GM21528 (cell line): ENCODE measurements around the gene SHMT2.

Experiments used
- ATAC-seq: cut with Tn5 transposase; IDR thresholded peaks from one replicate; pipeline ENCODE4 v1.9.1; 2021; ENCODE audit warnings: mild to moderate bottlenecking, moderate library complexity; ENCODE audit not compliant: unreplicated experiment, low FRiP score

The SHMT2 gene

GRCh38 chr12:57229634-57230380 is at the start of gene SHMT2:
Gene SHMT2 (plus strand): TSS chr12:57229711. CDS start chr12:57229779, 68 bp downstream.
- peak; percentile 63 for ATAC-seq

- no peak for ATAC-seq
Measured at GRCh38 chr12:57180321-57180989, 49.1 kb upstream of the SHMT2 start.

DNA sequence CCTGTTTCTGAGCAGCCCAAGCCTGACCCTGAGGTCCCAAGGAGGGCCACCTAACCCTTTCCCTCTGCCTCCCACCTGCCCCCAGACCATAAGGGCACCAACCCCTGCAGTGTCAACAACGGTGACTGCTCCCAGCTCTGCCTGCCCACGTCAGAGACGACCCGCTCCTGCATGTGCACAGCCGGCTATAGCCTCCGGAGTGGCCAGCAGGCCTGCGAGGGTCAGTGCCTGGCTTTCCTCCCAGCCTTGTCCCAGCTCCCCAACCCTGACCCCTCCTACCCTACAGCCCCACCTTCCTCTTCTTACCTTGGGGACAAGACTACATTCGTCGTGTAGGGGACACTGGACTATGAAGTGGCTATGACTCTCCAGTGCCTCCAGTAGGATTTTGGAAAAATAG is 48.4 kb upstream of the SHMT2 start:
- no peak for ATAC-seq

DNA sequence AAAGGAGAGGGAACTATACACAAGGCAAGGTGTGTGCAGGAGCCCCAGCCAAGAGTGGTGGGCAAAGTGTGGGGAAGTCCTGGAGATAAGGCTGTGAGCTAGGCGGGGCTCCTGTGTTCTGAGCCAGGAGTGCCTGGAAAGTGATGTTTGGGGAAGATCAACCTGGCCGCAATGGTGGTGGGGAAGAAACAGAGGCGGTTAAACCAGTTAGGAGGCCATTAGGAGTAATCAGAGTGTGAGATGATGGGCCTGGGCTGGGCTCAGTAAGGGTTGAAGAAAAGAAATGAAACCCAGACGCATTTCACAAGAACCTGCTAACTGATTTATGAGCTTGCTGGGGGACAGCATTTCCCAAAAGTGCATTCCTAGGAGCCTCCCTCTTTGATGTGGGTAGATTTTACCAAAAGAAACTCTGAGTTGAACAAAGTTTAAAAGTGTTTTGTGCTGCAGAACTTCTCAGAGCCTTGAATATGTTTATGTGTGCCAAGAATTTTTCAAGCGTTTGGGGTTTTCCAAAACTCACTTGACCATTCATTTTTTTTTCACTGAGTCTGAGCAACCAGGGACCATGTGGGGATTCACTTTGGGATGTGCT is 47.9 kb upstream of the SHMT2 start:
- ATAC-seq: no peak

- ATAC-seq: peak; percentile 76
Measured at GRCh38 chr12:57182918-57183575, 46.5 kb upstream of the SHMT2 start.

DNA sequence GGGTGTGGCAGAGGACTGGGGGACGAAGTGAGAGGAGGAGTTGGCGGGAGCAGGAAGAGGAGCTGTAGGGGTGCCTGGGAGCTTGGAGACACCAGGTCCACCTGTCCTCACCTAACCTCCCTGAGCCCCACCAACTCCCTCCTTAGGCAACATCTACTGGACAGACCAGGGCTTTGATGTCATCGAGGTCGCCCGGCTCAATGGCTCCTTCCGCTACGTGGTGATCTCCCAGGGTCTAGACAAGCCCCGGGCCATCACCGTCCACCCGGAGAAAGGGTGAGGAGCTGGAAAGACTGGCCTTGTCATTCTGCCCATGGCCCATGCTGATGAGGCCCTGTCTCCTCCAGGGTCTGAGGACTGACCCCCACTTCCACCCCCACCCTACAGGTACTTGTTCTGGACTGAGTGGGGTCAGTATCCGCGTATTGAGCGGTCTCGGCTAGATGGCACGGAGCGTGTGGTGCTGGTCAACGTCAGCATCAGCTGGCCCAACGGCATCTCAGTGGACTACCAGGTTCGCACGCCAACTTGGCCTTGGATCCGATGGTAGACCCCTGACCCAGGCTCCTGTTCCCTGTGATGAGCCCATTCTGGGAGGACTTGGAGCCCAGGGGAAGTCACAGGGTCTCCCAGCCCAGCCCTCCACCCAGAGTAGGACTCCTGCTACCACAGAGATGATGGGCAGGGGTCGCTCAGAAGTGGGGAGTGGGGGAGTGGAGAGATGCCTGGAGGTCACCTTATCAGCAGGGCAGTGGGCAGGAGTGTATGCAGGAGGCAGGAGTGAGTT is 45.4 kb upstream of the SHMT2 start:
- ATAC-seq: no peak

DNA sequence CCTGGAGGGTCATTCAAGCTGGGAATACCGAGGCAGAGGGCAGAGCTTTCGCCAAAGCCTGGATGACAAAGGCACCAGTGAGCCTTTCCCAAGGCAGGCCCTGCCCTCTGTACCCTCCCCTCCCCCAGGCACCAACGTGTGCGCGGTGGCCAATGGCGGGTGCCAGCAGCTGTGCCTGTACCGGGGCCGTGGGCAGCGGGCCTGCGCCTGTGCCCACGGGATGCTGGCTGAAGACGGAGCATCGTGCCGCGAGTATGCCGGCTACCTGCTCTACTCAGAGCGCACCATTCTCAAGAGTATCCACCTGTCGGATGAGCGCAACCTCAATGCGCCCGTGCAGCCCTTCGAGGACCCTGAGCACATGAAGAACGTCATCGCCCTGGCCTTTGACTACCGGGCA is 44.1 kb upstream of the SHMT2 start:
- ATAC-seq: no peak

DNA sequence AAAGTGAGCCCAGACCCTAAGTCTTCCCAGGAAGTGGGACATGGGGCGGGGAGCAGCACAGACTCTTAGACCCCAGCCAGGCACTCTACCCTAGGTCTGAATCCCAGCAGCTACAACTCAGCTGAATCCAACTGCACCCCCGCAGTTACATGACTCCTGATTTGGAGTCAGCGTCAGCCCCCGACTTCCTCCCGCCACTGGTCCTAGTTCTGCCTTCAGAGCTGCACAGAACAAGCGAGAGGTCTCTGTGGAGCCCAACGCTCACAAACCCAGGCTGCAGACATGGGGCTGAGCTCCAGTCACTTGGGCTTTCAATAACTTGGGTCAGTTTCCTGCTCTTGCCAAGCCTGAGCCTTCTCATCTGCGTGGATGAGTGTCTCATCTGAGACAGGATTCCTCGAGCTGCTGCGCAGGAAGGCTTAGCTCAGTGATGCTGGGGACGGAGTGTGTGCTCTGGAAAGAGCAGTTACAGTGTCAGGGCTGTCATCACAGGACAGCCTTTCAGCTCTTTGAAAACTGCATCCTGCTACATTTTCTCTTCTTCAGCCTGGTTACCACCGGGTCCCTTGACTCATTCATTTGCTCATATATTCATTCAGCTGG is 43.5 kb upstream of the SHMT2 start:
- ATAC-seq: no peak

DNA sequence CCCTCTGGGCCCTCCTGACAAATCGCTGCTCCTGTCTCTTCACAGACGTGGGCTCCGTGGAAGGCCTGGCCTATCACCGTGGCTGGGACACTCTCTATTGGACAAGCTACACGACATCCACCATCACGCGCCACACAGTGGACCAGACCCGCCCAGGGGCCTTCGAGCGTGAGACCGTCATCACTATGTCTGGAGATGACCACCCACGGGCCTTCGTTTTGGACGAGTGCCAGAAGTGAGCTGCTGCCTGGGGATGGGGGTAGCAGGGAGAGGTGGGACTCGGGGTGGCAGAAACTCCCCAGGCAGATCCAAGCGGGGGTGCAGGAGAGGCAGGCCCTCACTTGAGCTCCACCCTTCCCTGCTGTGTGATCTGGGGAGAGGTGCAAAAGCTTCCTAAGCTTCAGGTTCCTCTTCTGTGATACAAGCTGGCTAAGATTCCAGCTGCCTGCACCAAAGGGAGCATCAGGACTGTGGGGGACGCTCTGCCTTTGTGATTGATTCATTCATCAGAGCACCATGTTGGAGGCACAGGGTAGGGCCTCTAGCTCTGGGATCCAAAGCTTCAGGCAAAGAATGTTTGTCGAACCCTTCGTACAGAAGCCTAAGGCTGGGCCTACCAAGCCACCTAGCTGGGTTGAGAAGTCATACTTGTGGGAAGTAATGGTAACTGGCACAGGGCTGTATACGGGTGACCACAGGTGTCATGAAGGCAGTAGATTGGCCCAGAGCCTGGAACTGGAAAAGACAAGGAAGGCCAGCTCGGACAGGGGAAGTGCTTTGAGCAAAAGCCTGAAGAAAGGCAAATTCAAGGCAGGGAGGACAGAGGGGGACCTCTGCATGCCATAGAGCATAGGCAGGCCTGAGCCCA is 42.1 kb upstream of the SHMT2 start:
- no peak for ATAC-seq

DNA sequence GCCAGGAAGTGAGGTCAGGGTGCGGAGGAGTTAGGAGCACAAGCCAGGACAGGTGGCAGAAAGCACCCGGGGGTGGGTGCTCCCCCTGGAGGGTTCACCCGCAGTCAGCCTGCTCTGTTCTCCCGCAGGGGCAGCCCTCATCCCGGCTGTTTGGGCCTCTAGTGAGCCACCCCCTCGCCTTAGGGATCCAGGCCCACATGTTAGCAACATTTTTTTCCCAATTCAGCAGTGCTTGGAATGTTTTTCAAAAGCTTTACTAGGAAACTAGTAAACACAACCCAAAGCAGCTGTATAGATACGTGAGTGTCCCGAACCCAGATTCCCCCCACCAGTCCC is 41.5 kb upstream of the SHMT2 start:
- ATAC-seq: no peak

DNA sequence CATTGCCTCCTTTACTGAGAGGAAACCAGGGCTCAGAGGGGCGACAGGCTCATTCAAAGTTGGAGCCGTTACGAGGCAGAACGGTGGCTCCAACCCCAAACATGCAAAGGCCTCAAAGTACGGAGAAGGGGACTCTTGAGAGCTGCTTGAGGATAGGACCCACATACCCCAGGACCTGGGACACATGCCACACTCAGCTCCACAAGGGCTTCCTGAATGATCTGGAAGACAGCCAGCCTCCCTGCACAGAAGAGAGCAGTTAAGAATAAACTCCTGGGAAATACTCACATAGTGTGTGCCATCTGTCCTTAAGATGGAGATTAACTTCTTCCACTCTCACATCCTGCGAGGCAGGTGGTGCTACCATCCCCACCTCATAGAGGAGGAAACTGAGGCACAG is 39.5 kb upstream of the SHMT2 start:
- no peak for ATAC-seq

GRCh38 chr12:57190821-57191220 is 38.7 kb upstream of the SHMT2 start:
- no peak for ATAC-seq

- ATAC-seq: no peak
Measured at GRCh38 chr12:57191410-57191809, 38.1 kb upstream of the SHMT2 start.

DNA sequence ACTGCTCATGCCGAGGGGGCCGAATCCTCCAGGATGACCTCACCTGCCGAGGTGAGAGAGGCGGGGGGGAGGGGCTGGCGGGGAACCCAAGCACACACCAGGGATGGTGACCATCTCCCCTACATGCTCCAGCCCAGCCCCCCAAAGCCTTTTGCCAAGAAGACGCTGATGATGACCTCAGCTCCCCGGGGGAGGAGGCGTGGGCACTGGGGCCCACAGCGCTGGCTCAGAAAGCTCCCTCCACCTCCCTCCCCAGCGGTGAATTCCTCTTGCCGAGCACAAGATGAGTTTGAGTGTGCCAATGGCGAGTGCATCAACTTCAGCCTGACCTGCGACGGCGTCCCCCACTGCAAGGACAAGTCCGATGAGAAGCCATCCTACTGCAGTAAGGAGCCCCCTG is 36.6 kb upstream of the SHMT2 start:
- no peak for ATAC-seq

GRCh38 chr12:57193706-57194245 is 35.7 kb upstream of the SHMT2 start:
- no peak for ATAC-seq

GRCh38 chr12:57194253-57194652 is 35.3 kb upstream of the SHMT2 start:
- no peak for ATAC-seq

- no peak for ATAC-seq
Measured at GRCh38 chr12:57195186-57195585, 34.3 kb upstream of the SHMT2 start.

DNA sequence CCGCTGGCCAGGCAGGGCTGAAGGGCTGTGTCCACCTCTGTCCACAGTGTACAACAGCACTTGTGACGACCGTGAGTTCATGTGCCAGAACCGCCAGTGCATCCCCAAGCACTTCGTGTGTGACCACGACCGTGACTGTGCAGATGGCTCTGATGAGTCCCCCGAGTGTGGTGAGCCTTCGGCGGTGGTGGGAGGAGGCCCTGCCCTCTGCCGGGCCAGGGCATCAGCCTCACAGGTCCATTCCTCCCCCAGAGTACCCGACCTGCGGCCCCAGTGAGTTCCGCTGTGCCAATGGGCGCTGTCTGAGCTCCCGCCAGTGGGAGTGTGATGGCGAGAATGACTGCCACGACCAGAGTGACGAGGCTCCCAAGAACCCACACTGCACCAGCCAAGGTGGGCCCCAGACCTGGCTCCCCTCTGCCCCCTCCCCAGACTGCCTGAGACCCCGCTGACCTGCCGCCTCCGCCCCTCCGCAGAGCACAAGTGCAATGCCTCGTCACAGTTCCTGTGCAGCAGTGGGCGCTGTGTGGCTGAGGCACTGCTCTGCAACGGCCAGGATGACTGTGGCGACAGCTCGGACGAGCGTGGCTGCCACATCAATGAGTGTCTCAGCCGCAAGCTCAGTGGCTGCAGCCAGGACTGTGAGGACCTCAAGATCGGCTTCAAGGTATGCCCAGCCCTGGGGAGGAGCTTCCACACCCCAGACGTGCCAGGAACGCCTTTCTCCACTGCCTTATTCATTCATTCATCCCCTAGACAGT is 33.7 kb upstream of the SHMT2 start:
- no peak for ATAC-seq
